B cell (primary cell): ENCODE data around the gene TMEM273. TPM values are rescaled to one million over a fixed set of nuclear protein-coding genes. Genes with fewer than 3 reads are reported as not detected.

ENCODE experiments used
- ATAC-seq: fragments of 200-7000 bp; cut with Tn5 transposase; one replicate; pipeline ENCODE4 v1.10.0; 2021; ENCODE audit warnings: low read depth, mild to moderate bottlenecking, moderate number of reproducible peaks, moderate library complexity
- CTCF ChIA-PET: fragments of 350-600 bp; sonication (Branson Sonifier 250); formaldehyde crosslinking; loops from one replicate; lab custom pipeline; 2021; ENCODE audit warnings: antibody characterized with exemption, inconsistent platforms; lab: Charles Lee
- POLR2A ChIA-PET: fragments of 350-600 bp; sonication (Branson Sonifier 250); formaldehyde crosslinking; loops from one replicate; lab custom pipeline; 2021; ENCODE audit warnings: antibody characterized with exemption; lab: Charles Lee
- DNase-seq: peaks from one replicate; pipeline ENCODE4 v3.0.0; 2013
- H2AFZ ChIP-seq: 2 replicates; pipeline ENCODE4 v1.6.1; 2012; ENCODE audit warnings: mild to moderate bottlenecking, low read depth, low read length; ENCODE audit not compliant: insufficient read depth, poor library complexity, severe bottlenecking
- H3K27ac ChIP-seq, 2 donors: 1 replicate in 1 of 2; 2 replicates in 1 of 2; pipeline ENCODE4 v1.5.1; 2012 to 2013; ENCODE audit warnings: low read length in 2 of 2, mild to moderate bottlenecking in 2 of 2, moderate library complexity in 1 of 2
- H3K27me3 ChIP-seq, 4 experiments: fragments of 200-600 bp in 1 of 4; sonication (generic) in 1 of 4; replicated peaks in 1 of 4; 1 replicate in 2 of 4; 2 replicates in 2 of 4; pipeline versions ENCODE4 v1.6.1 to v1.7.0; 2013 to 2016; ENCODE audit warnings: low read length in 3 of 4, mild to moderate bottlenecking in 2 of 4, mixed read lengths in 1 of 4, moderate library complexity in 1 of 4; ENCODE audit not compliant: insufficient read depth in 4 of 4, control insufficient read depth in 3 of 4; ENCODE audit errors: control extremely low read depth in 1 of 4
- H3K36me3 ChIP-seq, 2 experiments: replicated peaks in 1 of 2; 1 replicate in 1 of 2; 2 replicates in 1 of 2; pipeline versions ENCODE4 v1.6.1 to v1.7.1; 2013; ENCODE audit warnings: low read length in 1 of 2; ENCODE audit not compliant: insufficient read depth in 2 of 2, control insufficient read depth in 1 of 2; ENCODE audit errors: control extremely low read depth in 1 of 2, extremely low read depth in 1 of 2
- H3K4me1 ChIP-seq, 2 donors: fragments of 200-600 bp in 1 of 2; sonication (generic) in 1 of 2; 1 replicate in 1 of 2; 2 replicates in 1 of 2; pipeline versions ENCODE4 v1.5.1 to v1.6.1; 2013 to 2017; ENCODE audit warnings: low read length in 2 of 2; ENCODE audit not compliant: control insufficient read depth in 2 of 2, insufficient read depth in 2 of 2
- H3K4me2 ChIP-seq: replicated peaks from 2 replicates; pipeline ENCODE3; 2012; ENCODE audit warnings: mild to moderate bottlenecking, low read depth, low read length; ENCODE audit not compliant: poor library complexity, severe bottlenecking
- H3K4me3 ChIP-seq, 5 experiments: fragments of 200-600 bp in 1 of 5; sonication (generic) in 1 of 5; 1 replicate in 3 of 5; 2 replicates in 2 of 5; pipeline versions ENCODE4 v1.5.1 to v1.7.0; 2011 to 2016; ENCODE audit warnings: low read length in 4 of 5, mild to moderate bottlenecking in 4 of 5, low read depth in 2 of 5, control low read depth in 1 of 5, moderate library complexity in 1 of 5; ENCODE audit not compliant: insufficient read depth in 1 of 5; ENCODE audit errors: control extremely low read depth in 1 of 5, extremely low read depth in 1 of 5
- H3K79me2 ChIP-seq: fragments of 200-600 bp; sonication (generic); one replicate; pipeline ENCODE4 v1.6.0; 2016; ENCODE audit warnings: low read length; ENCODE audit not compliant: control insufficient read depth, insufficient read depth
- H3K9ac ChIP-seq: fragments of 200-600 bp; sonication (generic); 2 replicates; pipeline ENCODE4 v1.6.1; 2017; ENCODE audit warnings: mild to moderate bottlenecking, low read length, moderate library complexity
- H3K9me3 ChIP-seq, 3 donors: one replicate each; pipeline versions ENCODE4 v1.6.1 to v1.7.1; 2013; ENCODE audit warnings: low read length in 2 of 3; ENCODE audit not compliant: control insufficient read depth in 2 of 3, insufficient read depth in 1 of 3; ENCODE audit errors: control extremely low read depth in 1 of 3
- H4K20me1 ChIP-seq: 2 replicates; pipeline ENCODE4 v1.6.0; 2012; ENCODE audit warnings: mild to moderate bottlenecking, low read length; ENCODE audit not compliant: insufficient read depth, control insufficient read depth, poor library complexity, severe bottlenecking
- H3K27ac Mint-ChIP-seq: one replicate; pipeline ENCODE4 v1.8.0; 2021; ENCODE audit warnings: mixed read lengths
- H3K27me3 Mint-ChIP-seq: one replicate; pipeline ENCODE4 v1.8.0; 2021; ENCODE audit warnings: mixed read lengths
- H3K4me1 Mint-ChIP-seq: one replicate; pipeline ENCODE4 v1.8.0; 2021; ENCODE audit warnings: mixed read lengths
- H3K4me3 Mint-ChIP-seq: one replicate; pipeline ENCODE4 v1.8.0; 2021; ENCODE audit warnings: mixed read lengths
- H3K9me3 Mint-ChIP-seq: one replicate; pipeline ENCODE4 v1.8.0; 2022; ENCODE audit warnings: mixed read lengths; ENCODE audit not compliant: insufficient read depth
- EZH2 ChIP-seq: IDR thresholded peaks from 2 replicates; pipeline ENCODE4 v1.6.1; 2012; ENCODE audit warnings: borderline replicate concordance, low read depth, mild to moderate bottlenecking, moderate library complexity, low read length; ENCODE audit not compliant: insufficient read depth, poor library complexity, severe bottlenecking
- WGBS: methylation state at CpG from one replicate; pipeline ENCODE4 v1.1.5; 2013; ENCODE audit warnings: missing lambda C conversion rate; ENCODE audit not compliant: insufficient coverage; 5-methylcytosine and 5-hydroxymethylcytosine counted together
- intact Hi-C: fragments of 100-400 bp; cut with micrococcal nuclease; formaldehyde crosslinking; loops from one replicate; pipeline ENCODE4 v1.10.0; 2022
- polyA plus RNA-seq: library from polyadenylated mRNA; depleted of rRNA; stranded (reverse); fragments of >200 nt; gene quantifications from 2 replicates; pipeline ENCODE4 v1.2.3, GENCODE V29; 2012
- total RNA-seq, 2 donors: library from RNA; stranded (reverse); fragments of 120-200 nt in 1 of 2; gene quantifications; 1 replicate in 1 of 2; 2 replicates in 1 of 2; pipeline versions ENCODE4 v1.2.3 to v1.2.4, GENCODE V29; 2013 to 2022
- TF ChIP-seq, protein P1 (sequence below): fragments of 200-600 bp; IDR thresholded peaks from one replicate; pipeline ENCODE4 v1.8.0; 2022; ENCODE audit warnings: antibody characterized with exemption, mild to moderate bottlenecking

TMEM273 gene
- total and polyA plus RNA-seq, 2 donors (not counting 1 experiment from before 2014, with no cell fraction given), result 36.0 to 36.4 TPM

DNA sequence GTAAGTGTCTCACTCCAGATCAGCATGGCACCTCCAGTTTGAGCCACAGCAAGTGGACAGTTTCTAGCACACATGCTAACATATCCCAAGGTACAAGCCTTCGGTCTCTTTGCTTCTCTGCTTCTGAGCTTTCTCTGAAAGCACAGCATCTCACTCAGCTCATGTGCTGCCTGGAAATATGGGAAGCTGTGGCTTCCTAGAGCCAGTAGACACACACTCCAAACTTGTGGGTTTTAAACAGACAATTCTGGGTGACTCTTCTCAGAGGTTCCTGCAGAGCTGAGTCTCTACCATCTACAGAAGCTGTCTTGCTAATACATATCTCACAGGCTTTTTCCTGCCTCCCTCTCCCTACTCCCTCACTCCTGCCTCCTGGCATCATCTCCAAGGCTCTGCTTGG lies 23.9 kb upstream of the TMEM273 start:
- Histone ChIP-seq H3K36me3 (no peaks in the 10 kb centered on the region), H3K27me3 (peaks cover 0 to 4% (median 0%) of the 10 kb centered on the region in 4 experiments), H3K4me2 (no peak overlapping the region), H3K9ac (no peak overlapping the region), H4K20me1 (no peaks in the 10 kb centered on the region), H3K4me3 (no peak overlapping the region), H3K9me3 (no peaks in the 10 kb centered on the region), H3K79me2 (no peaks in the 10 kb centered on the region), H3K4me1 (no peaks in the 10 kb centered on the region), H3K27ac (no peak overlapping the region), H2AFZ (no peak overlapping the region)
- no peaks in the 10 kb centered on the region for H3K9me3 Mint-ChIP-seq
- H3K4me3 Mint-ChIP-seq, result no peak overlapping the region
- no peak for ATAC-seq
- CTCF ChIA-PET, result no interaction called here
- H3K4me1 Mint-ChIP-seq, result peaks cover 11% of the 10 kb centered on the region
- DNase-seq, result no peak
- intact Hi-C loops, result no loop called here
- peaks cover 24% of the 10 kb centered on the region for H3K27me3 Mint-ChIP-seq
- TF ChIP-seq EZH2, result no peak
- TF ChIP-seq, protein P1, sequence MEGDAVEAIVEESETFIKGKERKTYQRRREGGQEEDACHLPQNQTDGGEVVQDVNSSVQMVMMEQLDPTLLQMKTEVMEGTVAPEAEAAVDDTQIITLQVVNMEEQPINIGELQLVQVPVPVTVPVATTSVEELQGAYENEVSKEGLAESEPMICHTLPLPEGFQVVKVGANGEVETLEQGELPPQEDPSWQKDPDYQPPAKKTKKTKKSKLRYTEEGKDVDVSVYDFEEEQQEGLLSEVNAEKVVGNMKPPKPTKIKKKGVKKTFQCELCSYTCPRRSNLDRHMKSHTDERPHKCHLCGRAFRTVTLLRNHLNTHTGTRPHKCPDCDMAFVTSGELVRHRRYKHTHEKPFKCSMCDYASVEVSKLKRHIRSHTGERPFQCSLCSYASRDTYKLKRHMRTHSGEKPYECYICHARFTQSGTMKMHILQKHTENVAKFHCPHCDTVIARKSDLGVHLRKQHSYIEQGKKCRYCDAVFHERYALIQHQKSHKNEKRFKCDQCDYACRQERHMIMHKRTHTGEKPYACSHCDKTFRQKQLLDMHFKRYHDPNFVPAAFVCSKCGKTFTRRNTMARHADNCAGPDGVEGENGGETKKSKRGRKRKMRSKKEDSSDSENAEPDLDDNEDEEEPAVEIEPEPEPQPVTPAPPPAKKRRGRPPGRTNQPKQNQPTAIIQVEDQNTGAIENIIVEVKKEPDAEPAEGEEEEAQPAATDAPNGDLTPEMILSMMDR, result no peak
- POLR2A ChIA-PET, result no interaction called here
- 71% methylated on average over 1 of the region's 1 CpG for WGBS
- no peak overlapping the region for H3K27ac Mint-ChIP-seq

DNA sequence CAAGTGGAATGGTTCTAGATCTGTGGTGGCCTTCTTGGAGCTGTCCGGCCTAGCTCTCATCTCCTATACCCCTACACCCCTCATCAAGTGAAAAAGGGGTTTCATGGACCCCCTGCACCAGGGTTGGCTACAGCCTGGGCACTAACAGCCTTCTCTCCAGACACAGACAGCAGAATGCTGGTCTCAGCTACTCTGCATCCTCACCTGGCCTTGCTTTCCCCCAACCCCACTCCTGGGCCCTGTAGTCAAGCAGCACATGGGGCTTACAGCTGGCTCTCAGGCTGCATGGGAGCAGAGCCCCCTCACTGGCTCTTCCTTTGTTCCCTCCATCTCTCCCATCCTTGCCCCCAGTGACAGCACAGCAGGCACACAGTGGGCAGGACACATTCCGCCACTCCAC lies 20.8 kb upstream of the TMEM273 start:
- TF ChIP-seq, protein P1, result no peak
- TF ChIP-seq EZH2, result no peak

More for the DNA sequence above, 20.8 kb upstream of the TMEM273 start:
- H3K27ac Mint-ChIP-seq, result no peak overlapping the region
- peaks cover 0 to 4% (median 0%) of the 10 kb centered on the region in 4 experiments for H3K27me3 ChIP-seq
- H3K4me3 ChIP-seq, result no peak overlapping the region
- peaks cover 0 to 1% (median 0%) of the 10 kb centered on the region in 3 donors for H3K9me3 ChIP-seq
- CTCF ChIA-PET, result interaction anchor here (0.6 kb wide), 1 partner anchor 51 kb away, joined by 3 read pairs; no protein-coding TSS in a partner anchor
- no peak for DNase-seq
- no peaks in the 10 kb centered on the region for H4K20me1 ChIP-seq
- intact Hi-C loops, result no loop called here
- POLR2A ChIA-PET, result no interaction called here
- no peaks in the 10 kb centered on the region for H3K4me1 ChIP-seq
- no peak overlapping the region for H3K4me3 Mint-ChIP-seq
- no peaks in the 10 kb centered on the region for H3K36me3 ChIP-seq
- H2AFZ ChIP-seq, result no peak overlapping the region
- no peak overlapping the region for H3K27ac ChIP-seq
- no peaks in the 10 kb centered on the region for H3K79me2 ChIP-seq
- no peaks in the 10 kb centered on the region for H3K9me3 Mint-ChIP-seq
- H3K4me1 Mint-ChIP-seq, result peaks cover 11% of the 10 kb centered on the region
- no peak overlapping the region for H3K4me2 ChIP-seq
- 100% methylated on average over 2 of the region's 2 CpGs for WGBS
- peaks cover 17% of the 10 kb centered on the region for H3K27me3 Mint-ChIP-seq
- no peak for ATAC-seq
- no peak overlapping the region for H3K9ac ChIP-seq
